ENCODE results near the gene ARHGEF33. TPM values are rescaled to one million over a fixed set of nuclear protein-coding genes. Genes with fewer than 3 reads are reported as not detected.

The ARHGEF33 gene
- total and polyA plus RNA-seq, 2 of the 8 experiments (the other 6 are each of a cell fraction or from before 2014, with no cell fraction given): 0.09 to 0.95 TPM

- Histone ChIP-seq H3K23me2 (ENCODE audit: low read depth, low read length) (no peaks in the 10 kb centered on the region), H2BK120ac (replicated peaks; ENCODE audit: low read depth, low read length) (no peak overlapping the region), H4K20me1 (replicated peaks in 1 of 2; ENCODE audit: control insufficient read depth in 1 of 2, insufficient read depth in 2 of 2, low read length in 2 of 2) (no peaks in the 10 kb centered on the region), H2BK15ac (ENCODE audit: low read length) (no peak overlapping the region), H2AK5ac (ENCODE audit: low read depth, low read length) (no peak overlapping the region), H2BK20ac (ENCODE audit: low read length) (no peak overlapping the region), H3K36me3 (ENCODE audit: control insufficient read depth in 2 of 4, insufficient read depth in 4 of 4, low read length in 3 of 4) (no peaks in the 10 kb centered on the region), H4K5ac (ENCODE audit: insufficient read length, low read depth, low read length) (no peak overlapping the region), H3K4me2 (ENCODE audit: insufficient read depth in 1 of 2, low read depth in 2 of 2, low read length in 2 of 2) (no peak overlapping the region), H3K4me3 (ENCODE audit: extremely low read depth in 1 of 4, insufficient read depth in 2 of 4, low read depth in 3 of 4, low read length in 4 of 4) (no peak overlapping the region), H2BK12ac (ENCODE audit: low read depth, low read length) (no peak overlapping the region), H4K8ac (ENCODE audit: extremely low read depth, insufficient read depth, low read length) (no peak overlapping the region), H3K4me1 (replicated peaks in 1 of 4; ENCODE audit: control insufficient read depth in 3 of 4, insufficient read depth in 4 of 4, low read length in 3 of 4) (no peaks in the 10 kb centered on the region), H3K4ac (replicated peaks; ENCODE audit: insufficient read length, low read depth, low read length) (no peak overlapping the region), H3K9ac (replicated peaks in 1 of 4; ENCODE audit: extremely low read depth in 1 of 4, low read depth in 3 of 4, low read length in 3 of 4) (no peak overlapping the region), H3K9me3 (ENCODE audit: insufficient read depth in 2 of 2, low read depth in 1 of 2, low read length in 1 of 2) (no peaks in the 10 kb centered on the region), H3K18ac (ENCODE audit: extremely low read depth, low read length) (no peak overlapping the region), H3K23ac (ENCODE audit: insufficient read length) (no peak overlapping the region), H3K14ac (ENCODE audit: insufficient read length) (no peak overlapping the region), H2BK5ac (ENCODE audit: low read depth, low read length) (no peak overlapping the region), H3K79me2 (ENCODE audit: control insufficient read depth in 1 of 2, insufficient read depth in 2 of 2, low read length in 2 of 2) (no peaks in the 10 kb centered on the region), H2AFZ (ENCODE audit: low read length) (no peak overlapping the region), H3K56ac (replicated peaks; ENCODE audit: insufficient read length, low read depth, low read length) (no peak overlapping the region), H3K79me1 (ENCODE audit: low read depth, low read length) (no peaks in the 10 kb centered on the region), H4K91ac (replicated peaks; ENCODE audit: insufficient read length, low read length) (no peak overlapping the region), H3K27me3 (replicated peaks in 1 of 4; ENCODE audit: control insufficient read depth in 3 of 4, extremely low read depth in 1 of 4, insufficient read depth in 3 of 4, low read length in 3 of 4) (no peaks in the 10 kb centered on the region), H3K27ac (ENCODE audit: low read depth, low read length) (no peak overlapping the region)
- WGBS, 2 experiments (ENCODE audit: extremely low coverage in 1 of 2, insufficient coverage in 1 of 2, insufficient read length in 1 of 2, insufficient replicate concordance in 2 of 2, low coverage in 1 of 2, low lambda C conversion rate in 2 of 2, missing lambda C conversion rate in 1 of 2): 94% methylated on average over 1 of the region's 1 CpG; no CpG with 5 or more reads in 1 of the 2 experiments
- no peak for FAIRE-seq
- ChIA-PET CTCF (ENCODE audit: partially characterized antibody) (interaction anchor here (0.7 to 3.7 kb wide), 2 partner anchors 38 to 50 kb away, joined by 4 to 11 read pairs; no protein-coding TSS in a partner anchor), POLR2A (ENCODE audit: partially characterized antibody) (interaction anchor here (0.5 kb wide), 1 partner anchor 78 kb away, joined by 3 read pairs; no protein-coding TSS in a partner anchor)
- no peak for TF ChIP-seq USF2 (IDR thresholded peaks at IDR 0.05; ENCODE audit: low read length)
- no peak for TF ChIP-seq FOSL1 (IDR thresholded peaks at IDR 0.05; ENCODE audit: insufficient read depth, low read depth, low read length)
- TF ChIP-seq SP4 (IDR thresholded peaks at IDR 0.05; ENCODE audit: low read length): no peak
- TF ChIP-seq TAF1 (IDR thresholded peaks at IDR 0.05; ENCODE audit: low read depth, low read length): no peak
- DNase-seq (ENCODE audit: low read depth in 1 of 2, low spot score in 2 of 2): no peak
Measured at GRCh38 chr2:38909872-38910271, 20.2 kb downstream of the ARHGEF33 start.
